Kidney (tissue), 14 donors: Measurements from ENCODE around the gene PRKCQ. TPM values are rescaled to one million over a fixed set of nuclear protein-coding genes. Genes with fewer than 3 reads are reported as not detected.

Source experiments
- DNase-seq, 5 donors: peaks; one replicate each; pipeline ENCODE4 v3.0.0-alpha.2; 2013 to 2020
- FAIRE-seq: peaks from 2 replicates; lab custom pipeline; 2012; peaks lifted over from hg19 to GRCh38; lab: Jason Lieb, UNC
- H3K27ac ChIP-seq, 2 donors: one replicate each; pipeline ENCODE4 v1.7.0; 2013; ENCODE audit warnings: low read depth in 2 of 2, low read length in 2 of 2, inconsistent platforms in 1 of 2
- H3K27me3 ChIP-seq: one replicate; pipeline ENCODE4 v1.7.1; 2013; ENCODE audit warnings: low read length, inconsistent platforms; ENCODE audit not compliant: control insufficient read depth, insufficient read depth
- H3K36me3 ChIP-seq, 3 donors: one replicate each; pipeline versions ENCODE4 v1.7.0 to v1.7.1; 2013; ENCODE audit warnings: low read length in 3 of 3, control low read depth in 1 of 3, inconsistent platforms in 1 of 3; ENCODE audit not compliant: insufficient read depth in 3 of 3, control insufficient read depth in 2 of 3
- H3K4me1 ChIP-seq, 3 donors: one replicate each; pipeline versions ENCODE4 v1.7.0 to v1.7.1; 2013; ENCODE audit warnings: low read length in 3 of 3, inconsistent platforms in 1 of 3, low read depth in 1 of 3; ENCODE audit not compliant: control insufficient read depth in 2 of 3, insufficient read depth in 2 of 3
- H3K4me3 ChIP-seq, 3 donors: one replicate each; pipeline versions ENCODE4 v1.7.0 to v1.8.1; 2013; ENCODE audit warnings: low read length in 3 of 3, control low read depth in 1 of 3, inconsistent platforms in 1 of 3
- H3K9ac ChIP-seq, 3 donors: one replicate each; pipeline versions ENCODE4 v1.7.0 to v1.7.1; 2013; ENCODE audit warnings: low read length in 3 of 3, control low read depth in 1 of 3, inconsistent platforms in 1 of 3
- H3K9me3 ChIP-seq, 3 donors: one replicate each; pipeline versions ENCODE4 v1.7.0 to v1.7.1; 2013; ENCODE audit warnings: low read length in 3 of 3, control low read depth in 1 of 3, inconsistent platforms in 1 of 3; ENCODE audit not compliant: control insufficient read depth in 2 of 3, insufficient read depth in 1 of 3
- CTCF ChIP-seq: IDR thresholded peaks from 3 replicates; pipeline ENCODE4 v1.5.1; 2012; ENCODE audit warnings: mild to moderate bottlenecking, moderate library complexity, borderline replicate concordance; ENCODE audit not compliant: insufficient read depth; ENCODE audit errors: extremely low read depth
- intact Hi-C: fragments of 100-400 bp; cut with DNase I; formaldehyde crosslinking; loops from one replicate; pipeline ENCODE4 v1.11.1; 2022
- polyA plus RNA-seq: library from polyadenylated mRNA; stranded (reverse); fragments of 350-450 nt; fragmentation: Illumina TruSeq; extraction: RNeasy Lipid Tissue Mini Kit (QIAGEN cat#74804); gene quantifications from one replicate; pipeline ENCODE4 v1.2.3, GENCODE V29; 2014; ENCODE audit warnings: low read depth, low replicate concordance; ENCODE audit not compliant: insufficient read depth
- total RNA-seq: library from RNA; stranded (reverse); fragmentation: NEBNext Ultra II Directional; extraction: Animal tissue kit (Norgen Biotek cat#: 25700); gene quantifications from one replicate; pipeline ENCODE4 v1.2.1, GENCODE V29; 2021
- donor health status: control.
- donor health status: control.
- donor health status: control.
- donor health status: control.
- donor health status: control.
- donor health status: DM: yes; HTN: yes; CAD: no.
- donor health status: Normal renal cell carcinoma (clear cell type).

Gene PRKCQ
- total and polyA plus RNA-seq, 2 donors from 2014 or later: 6.1 to 17.5 TPM

- intact Hi-C loops: loop anchor here (10.0 kb wide), 1 partner anchor 215 kb away; no protein-coding TSS in a partner anchor
- Histone ChIP-seq H3K36me3 (no peaks in the 10 kb centered on the region), H3K4me1 (peaks cover 0 to 2% (median 0%) of the 10 kb centered on the region in 3 donors), H3K9ac (no peak overlapping the region), H3K9me3 (no peaks in the 10 kb centered on the region), H3K4me3 (no peak overlapping the region), H3K27me3 (no peaks in the 10 kb centered on the region), H3K27ac (peak overlapping the region in 1 of 2 donors; percentile 51)
- TF ChIP-seq CTCF: no peak
- peak in 3 of 5 donors; percentile 48 to 89 (median 70) for DNase-seq
- FAIRE-seq: no peak
These were observed 170.0 kb downstream of the PRKCQ start for GRCh38 chr10:6409971-6410643.

DNA sequence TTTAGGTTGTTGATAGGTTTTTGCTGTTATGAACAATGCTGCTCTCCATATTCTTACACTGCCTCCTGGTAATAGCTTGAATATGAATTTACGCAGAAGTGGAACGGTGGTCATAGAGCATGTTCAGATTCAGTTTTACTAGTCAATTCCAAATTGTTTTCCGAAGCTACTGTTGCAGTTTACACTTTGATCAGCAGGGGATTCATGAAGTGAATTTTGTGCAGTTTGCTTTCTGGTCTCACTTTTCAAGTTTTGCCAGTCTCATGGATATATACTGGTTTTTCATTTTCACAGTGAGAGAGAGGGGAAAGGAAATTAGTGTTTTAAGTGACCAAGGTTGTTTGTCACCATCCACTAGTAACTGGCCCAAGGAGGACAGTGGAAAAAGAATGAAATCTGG is 171.3 kb downstream of the PRKCQ start:
- peaks cover 0 to 2% (median 0%) of the 10 kb centered on the region in 3 donors for H3K4me1 ChIP-seq
- intact Hi-C loops: loop anchor here (10.0 kb wide), 1 partner anchor 214 kb away; no protein-coding TSS in a partner anchor
- H3K9ac ChIP-seq: no peak overlapping the region
- no peak for TF ChIP-seq CTCF
- no peaks in the 10 kb centered on the region for H3K9me3 ChIP-seq
- H3K4me3 ChIP-seq: no peak overlapping the region
- no peaks in the 10 kb centered on the region for H3K27me3 ChIP-seq
- H3K36me3 ChIP-seq: no peaks in the 10 kb centered on the region
- DNase-seq (no peak), FAIRE-seq (no peak)
- H3K27ac ChIP-seq: no peak overlapping the region

- no peak for TF ChIP-seq CTCF
- FAIRE-seq (no peak), DNase-seq (no peak)
- Histone ChIP-seq H3K36me3 (no peaks in the 10 kb centered on the region), H3K4me1 (peaks cover 0 to 2% (median 0%) of the 10 kb centered on the region in 3 donors), H3K9me3 (no peaks in the 10 kb centered on the region), H3K27ac (no peak overlapping the region), H3K4me3 (no peak overlapping the region), H3K9ac (no peak overlapping the region), H3K27me3 (no peaks in the 10 kb centered on the region)
- intact Hi-C loops: loop anchor here (10.0 kb wide), 1 partner anchor 212 kb away; no protein-coding TSS in a partner anchor
These were observed 172.9 kb downstream of the PRKCQ start for GRCh38 chr10:6407034-6407721.
